HEK293T (cell line): Measurements from ENCODE around the gene ATP1A4.

ENCODE experiments used
- CTCF ChIA-PET: fragments of 350-600 bp; formaldehyde crosslinking; extraction: SDS; loops from one replicate; lab custom pipeline; 2021; ENCODE audit warnings: antibody characterized with exemption, inconsistent platforms; lab: Yijun Ruan, JAX
- POLR2A ChIA-PET: fragments of 350-600 bp; formaldehyde crosslinking; extraction: SDS; loops from one replicate; lab custom pipeline; 2020; ENCODE audit warnings: antibody characterized with exemption, inconsistent platforms; lab: Yijun Ruan, JAX
- DNase-seq: peaks from one replicate; pipeline ENCODE4 v3.0.0; 2012; ENCODE audit warnings: mixed read lengths; ENCODE audit errors: extremely low spot score
- ARNT ChIP-seq: fragments of 450-650 bp; IDR thresholded peaks from 2 replicates; pipeline ENCODE4 v1.6.1; 2017; ENCODE audit warnings: mild to moderate bottlenecking
- BHLHE40 ChIP-seq: fragments of 450-650 bp; IDR thresholded peaks from 2 replicates; pipeline ENCODE4 v1.6.1; 2016; ENCODE audit warnings: mild to moderate bottlenecking, moderate library complexity, borderline replicate concordance
- CTBP1 ChIP-seq: fragments of 450-650 bp; IDR thresholded peaks from 2 replicates; pipeline ENCODE4 v1.6.1; 2016; ENCODE audit warnings: borderline replicate concordance
- ELF4 ChIP-seq: fragments of 450-650 bp; IDR thresholded peaks from 2 replicates; pipeline ENCODE4 v1.6.1; 2017; ENCODE audit warnings: antibody characterized with exemption
- FOXA1 ChIP-seq: fragments of 450-650 bp; IDR thresholded peaks from 2 replicates; pipeline ENCODE4 v1.6.1; 2016; ENCODE audit warnings: mild to moderate bottlenecking
- FOXK2 ChIP-seq: fragments of 450-650 bp; IDR thresholded peaks from 2 replicates; pipeline ENCODE4 v1.6.1; 2016; ENCODE audit warnings: mild to moderate bottlenecking
- FOXM1 ChIP-seq: fragments of 450-650 bp; IDR thresholded peaks from 2 replicates; pipeline ENCODE4 v1.6.1; 2017; ENCODE audit warnings: mild to moderate bottlenecking, borderline replicate concordance
- HDGF ChIP-seq: fragments of 450-650 bp; IDR thresholded peaks from 2 replicates; pipeline ENCODE4 v1.6.1; 2017; ENCODE audit warnings: antibody characterized with exemption, borderline replicate concordance
- L3MBTL2 ChIP-seq: fragments of 450-650 bp; conservative IDR thresholded peaks from 2 replicates; pipeline ENCODE4 v1.6.1; 2016; ENCODE audit warnings: mild to moderate bottlenecking
- LEF1 ChIP-seq: fragments of 450-650 bp; IDR thresholded peaks from 2 replicates; pipeline ENCODE4 v1.6.1; 2017; ENCODE audit warnings: mild to moderate bottlenecking, borderline replicate concordance
- NFRKB ChIP-seq: fragments of 450-650 bp; IDR thresholded peaks from 2 replicates; pipeline ENCODE4 v1.6.1; 2016; ENCODE audit warnings: mild to moderate bottlenecking, moderate library complexity
- SP1 ChIP-seq: fragments of 450-650 bp; IDR thresholded peaks from 2 replicates; pipeline ENCODE4 v1.6.1; 2017
- SUZ12 ChIP-seq: fragments of 450-650 bp; IDR thresholded peaks from 2 replicates; pipeline ENCODE4 v1.6.1; 2016; ENCODE audit warnings: mild to moderate bottlenecking
- TARDBP ChIP-seq: fragments of 450-650 bp; IDR thresholded peaks from 2 replicates; pipeline ENCODE4 v1.6.1; 2016
- ZNF384 ChIP-seq: fragments of 450-650 bp; IDR thresholded peaks from 2 replicates; pipeline ENCODE4 v1.6.1; 2016
- TF ChIP-seq, protein P1 (sequence below): fragments of 450-650 bp; IDR thresholded peaks from 2 replicates; pipeline ENCODE4 v1.6.1; 2016

Gene ATP1A4

DNA sequence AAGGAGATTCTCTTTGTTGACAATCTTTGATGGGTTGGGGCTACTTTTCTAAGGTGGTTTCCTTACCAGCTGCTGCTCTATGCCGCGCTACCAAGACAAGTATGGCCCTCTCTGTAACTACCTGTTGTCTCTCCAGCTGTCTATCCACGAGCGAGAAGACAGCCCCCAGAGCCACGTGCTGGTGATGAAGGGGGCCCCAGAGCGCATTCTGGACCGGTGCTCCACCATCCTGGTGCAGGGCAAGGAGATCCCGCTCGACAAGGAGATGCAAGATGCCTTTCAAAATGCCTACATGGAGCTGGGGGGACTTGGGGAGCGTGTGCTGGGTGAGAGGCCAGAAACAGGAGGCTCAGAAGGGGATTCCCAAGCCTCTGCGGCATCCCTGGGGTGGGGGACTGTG, 21.4 kb upstream of the ATP1A4 start:
- ChIA-PET CTCF (no interaction called here), POLR2A (no interaction called here)
- TF ChIP-seq ELF4: no peak
- TF ChIP-seq FOXA1: no peak
- TF ChIP-seq, protein P1, sequence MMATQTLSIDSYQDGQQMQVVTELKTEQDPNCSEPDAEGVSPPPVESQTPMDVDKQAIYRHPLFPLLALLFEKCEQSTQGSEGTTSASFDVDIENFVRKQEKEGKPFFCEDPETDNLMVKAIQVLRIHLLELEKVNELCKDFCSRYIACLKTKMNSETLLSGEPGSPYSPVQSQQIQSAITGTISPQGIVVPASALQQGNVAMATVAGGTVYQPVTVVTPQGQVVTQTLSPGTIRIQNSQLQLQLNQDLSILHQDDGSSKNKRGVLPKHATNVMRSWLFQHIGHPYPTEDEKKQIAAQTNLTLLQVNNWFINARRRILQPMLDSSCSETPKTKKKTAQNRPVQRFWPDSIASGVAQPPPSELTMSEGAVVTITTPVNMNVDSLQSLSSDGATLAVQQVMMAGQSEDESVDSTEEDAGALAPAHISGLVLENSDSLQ: no peak
- TF ChIP-seq ZNF384: no peak
- no peak for TF ChIP-seq NFRKB
- TF ChIP-seq TARDBP: no peak
- TF ChIP-seq BHLHE40: no peak
- no peak for TF ChIP-seq ARNT
- no peak for TF ChIP-seq HDGF
- TF ChIP-seq SUZ12: no peak
- no peak for TF ChIP-seq FOXK2
- no peak for TF ChIP-seq LEF1
- no peak for TF ChIP-seq SP1
- no peak for TF ChIP-seq CTBP1
- no peak for TF ChIP-seq FOXM1
- TF ChIP-seq L3MBTL2: no peak
- no peak for DNase-seq

GRCh38 chr1:160130486-160130885, 20.9 kb upstream of the ATP1A4 start:
- DNase-seq: no peak
- TF ChIP-seq SP1 (no peak), ARNT (no peak), BHLHE40 (no peak), ZNF384 (no peak), FOXM1 (no peak), HDGF (no peak), NFRKB (no peak), FOXK2 (no peak), ELF4 (no peak), LEF1 (no peak), L3MBTL2 (no peak), FOXA1 (no peak), SUZ12 (no peak), CTBP1 (no peak), TARDBP (no peak)
- TF ChIP-seq, protein P1: no peak
- POLR2A ChIA-PET: no interaction called here
- CTCF ChIA-PET: no interaction called here

- POLR2A ChIA-PET: no interaction called here
- TF ChIP-seq ELF4: no peak
- TF ChIP-seq NFRKB: no peak
- TF ChIP-seq TARDBP: no peak
- no peak for TF ChIP-seq L3MBTL2
- TF ChIP-seq LEF1: no peak
- no peak for TF ChIP-seq SUZ12
- TF ChIP-seq SP1: no peak
- TF ChIP-seq FOXM1: no peak
- no peak for TF ChIP-seq BHLHE40
- no peak for TF ChIP-seq HDGF
- no peak for TF ChIP-seq FOXA1
- TF ChIP-seq FOXK2: no peak
- TF ChIP-seq, protein P1: no peak
- no peak for TF ChIP-seq CTBP1
- no peak for TF ChIP-seq ARNT
- CTCF ChIA-PET: no interaction called here
- DNase-seq: no peak
Observed at GRCh38 chr1:160130939-160131338, 20.5 kb upstream of the ATP1A4 start.

DNA sequence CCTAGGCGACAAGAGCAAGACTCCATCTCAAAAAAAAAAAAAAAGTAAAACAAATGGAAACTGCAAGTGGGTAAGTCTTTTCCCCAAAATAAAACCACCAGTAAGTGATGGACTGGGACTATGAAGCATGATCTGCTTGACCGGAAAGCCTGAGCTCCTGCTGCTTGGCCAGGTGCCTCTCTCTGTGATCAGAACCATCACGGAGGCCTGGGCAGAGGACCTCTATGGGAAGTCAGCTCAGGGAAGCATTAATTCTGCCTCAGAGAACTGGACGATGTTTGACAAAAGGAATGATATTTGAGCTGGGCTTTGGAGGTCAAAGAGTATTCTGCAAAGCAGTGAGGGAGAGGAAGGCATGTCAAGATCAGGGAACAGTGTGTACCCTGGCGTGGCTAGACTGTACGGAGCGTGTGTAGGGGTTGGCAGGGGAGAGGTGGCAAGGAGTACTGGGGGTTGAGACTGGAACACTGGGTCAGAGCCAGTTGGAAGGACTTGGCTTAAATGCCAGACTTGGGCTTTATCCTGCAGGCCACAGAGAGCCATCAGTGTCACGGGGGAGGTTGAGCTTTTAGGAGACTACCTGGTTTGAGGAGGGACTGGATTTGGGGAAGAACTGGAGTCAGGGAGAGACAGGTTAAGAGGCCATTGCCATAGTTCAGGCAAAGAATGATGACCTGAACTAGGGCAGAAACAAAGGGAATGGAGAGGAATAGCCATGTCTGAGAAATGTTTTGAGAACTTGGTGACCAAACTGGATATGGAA, 19.4 kb upstream of the ATP1A4 start:
- TF ChIP-seq FOXA1: no peak
- TF ChIP-seq NFRKB: no peak
- no peak for TF ChIP-seq BHLHE40
- no peak for TF ChIP-seq SUZ12
- TF ChIP-seq SP1: no peak
- no peak for TF ChIP-seq ELF4
- no peak for TF ChIP-seq FOXK2
- TF ChIP-seq ZNF384: no peak
- no peak for TF ChIP-seq CTBP1
- TF ChIP-seq, protein P1: no peak
- TF ChIP-seq ARNT: no peak
- no peak for TF ChIP-seq L3MBTL2
- no peak for TF ChIP-seq HDGF
- no peak for TF ChIP-seq LEF1
- TF ChIP-seq FOXM1: no peak
- TF ChIP-seq TARDBP: no peak
- ChIA-PET CTCF (interaction anchor here (1.0 kb wide), 1 partner anchor 23 kb away, joined by 3 read pairs; no protein-coding TSS in a partner anchor), POLR2A (no interaction called here)
- no peak for DNase-seq

- ChIA-PET POLR2A (no interaction called here), CTCF (no interaction called here)
- TF ChIP-seq BHLHE40 (no peak), NFRKB (no peak), LEF1 (no peak), CTBP1 (no peak), FOXA1 (no peak), ELF4 (no peak), TARDBP (no peak; the same call in 1 of the 2 replicates), SUZ12 (no peak), FOXK2 (no peak), ZNF384 (no peak), FOXM1 (no peak), L3MBTL2 (no peak), SP1 (no peak), ARNT (no peak)
- TF ChIP-seq, protein P1: no peak
- DNase-seq: no peak
Observed at GRCh38 chr1:160133990-160134770, 17.2 kb upstream of the ATP1A4 start.
